ENCODE measurements around the gene PLEKHS1. TPM values are rescaled to one million over a fixed set of nuclear protein-coding genes. Genes with fewer than 3 reads are reported as not detected.

PLEKHS1 gene
- total RNA-seq (0.04 TPM), polyA plus RNA-seq (ENCODE audit: insufficient read depth in 1 of 8, insufficient read length in 8 of 8, low replicate concordance in 1 of 8) (1 to 10 TPM in 2 of 8 donors, under 1 TPM in 4, not detected in 2; 0.02 to 2.2 (median 0.35) TPM)
- long read RNA-seq, donor 1, result 0 reads
- long read RNA-seq, donor 2, result 0 reads
- long read RNA-seq, donor 3, result 0 reads
- long read RNA-seq, donor 4, result 0 reads
- long read RNA-seq, donor 5, result 0 reads
- long read RNA-seq, donor 6, result 0 reads
- long read RNA-seq, donor 7, result 0 reads
- long read RNA-seq, donor 8, result 0 reads
- long read RNA-seq, donor 9, result 0 reads
- long read RNA-seq, donor 10, result 0 reads
- long read RNA-seq, donor 11, result 0 reads

- Histone ChIP-seq H3K27ac (ENCODE audit: low read length) (no peak within 1 kb of the TSS), H3K4me1 (ENCODE audit: control insufficient read depth, insufficient read depth, low read length) (peaks cover 9% of the 10 kb centered on the region)
- 82% methylated on average over 3 of the region's 3 CpGs for WGBS (ENCODE audit: insufficient coverage)
Measured at GRCh38 chr10:113751181-113751732, at the start of gene PLEKHS1. Gene PLEKHS1, plus strand, starts transcription at chr10:113751682. Its CDS starts 3,596 bp downstream, at chr10:113755278.

DNA sequence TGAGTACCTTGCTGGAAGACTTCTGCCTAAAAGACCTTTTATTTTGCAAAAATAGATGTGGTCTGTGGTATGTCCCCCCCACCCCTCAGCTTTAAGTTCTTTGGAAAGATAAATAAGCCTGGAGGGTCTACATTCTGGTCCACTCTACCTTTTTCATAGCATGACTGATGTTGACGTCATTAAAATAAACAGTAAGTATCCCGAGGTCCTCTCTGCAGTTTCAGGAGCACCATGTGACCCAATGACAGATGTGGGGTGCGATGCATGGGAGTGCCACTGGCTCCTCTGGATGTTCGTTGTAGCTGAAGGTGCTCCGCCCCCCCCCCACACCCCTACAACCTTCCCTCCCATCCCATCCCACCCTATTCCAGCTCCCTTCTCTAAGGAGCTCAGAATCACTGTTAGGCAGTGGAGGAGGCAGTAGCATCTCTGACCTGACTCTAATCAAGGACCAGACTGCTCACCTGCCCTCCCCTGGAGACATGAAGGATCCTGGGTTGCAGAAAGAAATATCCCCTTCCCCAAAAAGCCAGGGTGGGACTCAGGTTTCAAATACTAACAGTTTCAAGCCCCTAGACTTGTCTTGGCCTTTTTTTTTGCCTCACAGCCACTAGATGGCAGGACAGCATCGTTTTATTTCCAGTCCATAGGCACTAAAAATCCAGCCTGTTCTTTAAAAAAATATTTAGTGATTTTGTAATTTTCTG is 46.7 kb upstream of the PLEKHS1 start:
- no peak overlapping the region for H3K4me3 ChIP-seq (ENCODE audit: low read length)
- peaks cover 5% of the 10 kb centered on the region for H3K4me1 ChIP-seq (ENCODE audit: control insufficient read depth, insufficient read depth, low read length)
- no CpG with 5 or more reads among the region's 6 CpGs for WGBS (ENCODE audit: insufficient coverage)
- peaks cover 11% of the 10 kb centered on the region for H3K36me3 ChIP-seq (ENCODE audit: control insufficient read depth, insufficient read depth, low read length)
- H3K27me3 ChIP-seq (ENCODE audit: control insufficient read depth, insufficient read depth, low read length), result no peaks in the 10 kb centered on the region
- DNase-seq, result peak; percentile 63
- H3K9me3 ChIP-seq (replicated peaks; ENCODE audit: control insufficient read depth, low read depth, low read length), result no peaks in the 10 kb centered on the region
- H3K27ac ChIP-seq (ENCODE audit: low read length), result no peak overlapping the region

More at GRCh38 chr10:113751181-113751732, at the start of gene PLEKHS1:
- Histone ChIP-seq H3K36me3 (ENCODE audit: control insufficient read depth, insufficient read depth, low read length) (no peaks in the 10 kb centered on the region), H3K9me3 (replicated peaks; ENCODE audit: control insufficient read depth, low read depth, low read length) (no peaks in the 10 kb centered on the region), H3K4me3 (ENCODE audit: low read length) (no peak within 1 kb of the TSS), H3K27me3 (ENCODE audit: control insufficient read depth, insufficient read depth, low read length) (no peaks in the 10 kb centered on the region)
- DNase-seq, result no peak

- Histone ChIP-seq H3K9me3 (replicated peaks; ENCODE audit: control insufficient read depth, low read depth, low read length) (no peaks in the 10 kb centered on the region), H3K36me3 (ENCODE audit: control insufficient read depth, insufficient read depth, low read length) (peaks cover 11% of the 10 kb centered on the region), H3K27ac (ENCODE audit: low read length) (no peak overlapping the region), H3K4me3 (ENCODE audit: low read length) (no peak overlapping the region), H3K27me3 (ENCODE audit: control insufficient read depth, insufficient read depth, low read length) (no peaks in the 10 kb centered on the region), H3K4me1 (ENCODE audit: control insufficient read depth, insufficient read depth, low read length) (peaks cover 5% of the 10 kb centered on the region)
- DNase-seq, result no peak
Measured at GRCh38 chr10:113705344-113705652, 46.2 kb upstream of the PLEKHS1 start.

DNA sequence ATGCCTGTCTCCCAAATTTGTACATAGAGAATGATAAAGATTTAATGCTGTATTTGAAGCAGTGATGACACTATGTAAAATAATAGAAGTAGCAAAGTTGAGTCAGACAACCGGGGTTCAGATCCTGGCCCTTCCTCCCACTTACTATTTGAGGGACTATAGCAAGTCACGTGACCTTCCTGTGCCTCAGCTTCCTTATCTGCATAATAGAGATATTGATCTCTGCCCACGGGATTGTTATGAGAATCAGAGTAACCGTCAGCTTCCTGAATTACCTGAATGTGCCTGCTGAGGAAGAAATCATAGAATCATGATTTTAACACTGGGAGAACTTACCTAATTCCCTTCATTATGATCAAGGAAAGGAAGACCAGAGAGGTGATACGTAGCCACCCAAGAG is 44.9 kb upstream of the PLEKHS1 start:
- no peak overlapping the region for H3K4me3 ChIP-seq (ENCODE audit: low read length)
- WGBS (ENCODE audit: insufficient coverage), result no CpG with 5 or more reads among the region's 5 CpGs
- H3K4me1 ChIP-seq (ENCODE audit: control insufficient read depth, insufficient read depth, low read length), result peaks cover 10% of the 10 kb centered on the region

GRCh38 chr10:113708640-113709039 is 42.8 kb upstream of the PLEKHS1 start:
- peaks cover 11% of the 10 kb centered on the region for H3K36me3 ChIP-seq (ENCODE audit: control insufficient read depth, insufficient read depth, low read length)
- DNase-seq, result no peak
- H3K4me3 ChIP-seq (ENCODE audit: low read length), result no peak overlapping the region
- H3K9me3 ChIP-seq (replicated peaks; ENCODE audit: control insufficient read depth, low read depth, low read length), result no peaks in the 10 kb centered on the region
- peaks cover 11% of the 10 kb centered on the region for H3K4me1 ChIP-seq (ENCODE audit: control insufficient read depth, insufficient read depth, low read length)
- H3K27me3 ChIP-seq (ENCODE audit: control insufficient read depth, insufficient read depth, low read length), result no peaks in the 10 kb centered on the region
- no peak overlapping the region for H3K27ac ChIP-seq (ENCODE audit: low read length)
- WGBS (ENCODE audit: insufficient coverage), result 60% methylated on average over 2 of the region's 6 CpGs

More for the DNA sequence above, 44.9 kb upstream of the PLEKHS1 start:
- no peaks in the 10 kb centered on the region for H3K27me3 ChIP-seq (ENCODE audit: control insufficient read depth, insufficient read depth, low read length)
- H3K9me3 ChIP-seq (replicated peaks; ENCODE audit: control insufficient read depth, low read depth, low read length), result no peaks in the 10 kb centered on the region
- DNase-seq, result no peak
- H3K36me3 ChIP-seq (ENCODE audit: control insufficient read depth, insufficient read depth, low read length), result peaks cover 9% of the 10 kb centered on the region
- no peak overlapping the region for H3K27ac ChIP-seq (ENCODE audit: low read length)

GRCh38 chr10:113709221-113709838 is 42.2 kb upstream of the PLEKHS1 start:
- Histone ChIP-seq H3K4me3 (ENCODE audit: low read length) (no peak overlapping the region), H3K27me3 (ENCODE audit: control insufficient read depth, insufficient read depth, low read length) (no peaks in the 10 kb centered on the region), H3K36me3 (ENCODE audit: control insufficient read depth, insufficient read depth, low read length) (peaks cover 11% of the 10 kb centered on the region), H3K9me3 (replicated peaks; ENCODE audit: control insufficient read depth, low read depth, low read length) (no peaks in the 10 kb centered on the region), H3K27ac (ENCODE audit: low read length) (no peak overlapping the region), H3K4me1 (ENCODE audit: control insufficient read depth, insufficient read depth, low read length) (peaks cover 11% of the 10 kb centered on the region)
- DNase-seq, result no peak
- 46% methylated on average over 4 of the region's 8 CpGs for WGBS (ENCODE audit: insufficient coverage)

GRCh38 chr10:113711142-113711541 is 40.3 kb upstream of the PLEKHS1 start:
- H3K4me1 ChIP-seq (ENCODE audit: control insufficient read depth, insufficient read depth, low read length), result peaks cover 11% of the 10 kb centered on the region
- H3K4me3 ChIP-seq (ENCODE audit: low read length), result no peak overlapping the region
- H3K36me3 ChIP-seq (ENCODE audit: control insufficient read depth, insufficient read depth, low read length), result peaks cover 13% of the 10 kb centered on the region
- 50% methylated on average over 2 of the region's 2 CpGs for WGBS (ENCODE audit: insufficient coverage)
- peak; percentile 11 for DNase-seq
- H3K9me3 ChIP-seq (replicated peaks; ENCODE audit: control insufficient read depth, low read depth, low read length), result no peaks in the 10 kb centered on the region
- H3K27me3 ChIP-seq (ENCODE audit: control insufficient read depth, insufficient read depth, low read length), result no peaks in the 10 kb centered on the region
- no peak overlapping the region for H3K27ac ChIP-seq (ENCODE audit: low read length)

DNA sequence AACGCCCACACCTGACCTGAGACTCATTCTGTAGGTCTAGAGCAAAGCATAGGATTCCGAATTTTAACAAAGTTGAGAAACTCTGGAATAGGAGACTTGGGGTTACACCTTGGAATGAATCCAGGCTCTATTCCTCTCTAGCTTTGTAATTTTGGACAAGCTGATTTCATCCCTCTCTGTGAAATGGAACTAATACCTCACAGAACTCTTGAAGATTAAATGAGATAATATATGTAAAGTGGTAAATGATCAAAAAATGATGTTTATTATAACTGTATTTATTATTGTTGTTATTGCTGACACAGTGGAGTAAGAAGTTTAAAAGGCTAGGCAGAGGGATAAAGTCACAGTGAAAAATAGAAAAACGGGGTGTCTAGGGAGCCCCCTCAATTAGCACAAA is 39.5 kb upstream of the PLEKHS1 start:
- H3K4me3 ChIP-seq (ENCODE audit: low read length), result no peak overlapping the region
- H3K4me1 ChIP-seq (ENCODE audit: control insufficient read depth, insufficient read depth, low read length), result peaks cover 11% of the 10 kb centered on the region
- H3K27me3 ChIP-seq (ENCODE audit: control insufficient read depth, insufficient read depth, low read length), result no peaks in the 10 kb centered on the region
- 100% methylated on average over 2 of the region's 3 CpGs for WGBS (ENCODE audit: insufficient coverage)
- peaks cover 13% of the 10 kb centered on the region for H3K36me3 ChIP-seq (ENCODE audit: control insufficient read depth, insufficient read depth, low read length)
- no peak overlapping the region for H3K27ac ChIP-seq (ENCODE audit: low read length)
- no peak for DNase-seq
- H3K9me3 ChIP-seq (replicated peaks; ENCODE audit: control insufficient read depth, low read depth, low read length), result no peaks in the 10 kb centered on the region

DNA sequence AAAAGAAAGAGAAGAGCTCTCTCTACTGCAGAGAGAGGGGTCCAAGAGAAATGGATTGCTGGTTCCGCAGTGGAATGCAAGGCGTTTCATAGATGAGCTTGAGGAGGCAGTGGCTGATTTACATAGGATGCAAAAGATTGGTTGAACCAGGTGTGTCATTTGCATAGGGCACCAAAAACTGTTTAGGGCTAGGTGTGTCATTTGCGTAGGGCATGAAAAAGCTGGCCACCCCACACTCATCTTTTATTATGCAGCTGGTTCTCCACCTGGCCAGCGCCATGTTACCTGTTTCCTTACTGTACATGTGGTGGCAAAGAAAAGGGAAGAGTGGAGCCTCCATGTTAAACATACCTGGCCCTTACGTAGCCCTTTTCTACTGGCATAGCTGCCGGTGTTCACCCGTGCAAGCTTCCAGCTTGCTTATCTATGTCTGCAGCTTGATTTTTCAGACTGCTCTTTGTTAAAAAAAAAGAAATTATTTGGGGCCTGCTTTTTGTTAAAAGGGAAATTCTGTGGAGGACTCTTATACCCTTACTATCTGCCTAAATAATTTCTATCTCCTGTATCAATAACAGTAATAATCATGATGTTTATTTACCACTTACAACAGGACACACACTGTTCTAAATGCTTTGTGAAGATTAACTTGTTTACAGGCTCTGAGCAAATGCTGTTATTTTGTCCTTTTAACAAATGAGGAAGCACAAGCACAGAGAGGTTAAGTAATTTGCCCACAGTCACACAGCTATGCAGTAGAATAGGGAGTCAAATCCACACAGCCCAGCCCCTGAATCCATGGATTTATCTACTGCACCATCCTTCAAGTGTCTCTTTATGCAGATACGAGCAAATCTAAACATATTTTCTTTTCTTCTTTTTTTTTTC is 38.5 kb upstream of the PLEKHS1 start:
- peaks cover 15% of the 10 kb centered on the region for H3K36me3 ChIP-seq (ENCODE audit: control insufficient read depth, insufficient read depth, low read length)
- 78% methylated on average over 4 of the region's 8 CpGs for WGBS (ENCODE audit: insufficient coverage)
- H3K4me3 ChIP-seq (ENCODE audit: low read length), result no peak overlapping the region
- H3K4me1 ChIP-seq (ENCODE audit: control insufficient read depth, insufficient read depth, low read length), result peaks cover 11% of the 10 kb centered on the region
- H3K9me3 ChIP-seq (replicated peaks; ENCODE audit: control insufficient read depth, low read depth, low read length), result no peaks in the 10 kb centered on the region
- H3K27me3 ChIP-seq (ENCODE audit: control insufficient read depth, insufficient read depth, low read length), result no peaks in the 10 kb centered on the region
- H3K27ac ChIP-seq (ENCODE audit: low read length), result no peak overlapping the region
- DNase-seq, result no peak
